GM12875 (cell line): Measurements from ENCODE around the gene LFNG.

Experiments
- H3K4me3 ChIP-seq: one replicate; pipeline ENCODE4 v1.5.1; 2011; ENCODE audit warnings: low read depth, low read length, control low read depth
- CTCF ChIP-seq: IDR thresholded peaks from 2 replicates; pipeline ENCODE4 v1.5.1; 2011; ENCODE audit warnings: low read depth, mild to moderate bottlenecking, control low read depth, inconsistent platforms, low read length, moderate library complexity, borderline replicate concordance; ENCODE audit not compliant: insufficient read depth

The LFNG gene

GRCh38 chr7:2523461-2523936, 3.9 kb downstream of the LFNG start:
- no peak for TF ChIP-seq CTCF
- no peak overlapping the region for H3K4me3 ChIP-seq

- H3K4me3 ChIP-seq: no peak overlapping the region
- no peak for TF ChIP-seq CTCF
Measured at GRCh38 chr7:2523941-2524807, 4.6 kb downstream of the LFNG start.

- TF ChIP-seq CTCF: no peak
- no peak overlapping the region for H3K4me3 ChIP-seq
Measured at GRCh38 chr7:2524808-2525657, 5.5 kb downstream of the LFNG start.

GRCh38 chr7:2525658-2526630, 6.4 kb downstream of the LFNG start:
- H3K4me3 ChIP-seq: no peak overlapping the region
- no peak for TF ChIP-seq CTCF

GRCh38 chr7:2526659-2527504, 7.3 kb downstream of the LFNG start:
- no peak for TF ChIP-seq CTCF

More at GRCh38 chr7:2526659-2527504, 7.3 kb downstream of the LFNG start:
- no peak overlapping the region for H3K4me3 ChIP-seq
